PC-9 (cell line): ENCODE measurements around the gene OR2L3.

Experiments used
- CTCF ChIP-seq: fragments of 200-600 bp; sonication (generic); conservative IDR thresholded peaks from 2 replicates; pipeline ENCODE4 v1.6.1; 2017; ENCODE audit warnings: mixed run types, antibody characterized with exemption, mild to moderate bottlenecking, moderate library complexity
- EZH2 ChIP-seq: fragments of 200-600 bp; sonication (generic); IDR thresholded peaks from 2 replicates; pipeline ENCODE4 v1.8.0; 2017; ENCODE audit warnings: antibody characterized with exemption, low read depth

GRCh38 chr1:248029770-248030169 is 16.9 kb upstream of the OR2L3 start, which contains the start of gene OR2L2:
- TF ChIP-seq CTCF (no peak), EZH2 (no peak)
